Retinal pigment epithelial cell (primary cell): ENCODE measurements around the gene COG5.

Experiments used
- DNase-seq: peaks from one replicate; pipeline ENCODE4 v3.0.0-alpha.2; 2010; ENCODE audit warnings: low read depth
- H3K4me3 ChIP-seq: 2 replicates; pipeline ENCODE4 v1.5.1; 2011; ENCODE audit warnings: mild to moderate bottlenecking, low read length, control low read depth, moderate library complexity
- TF ChIP-seq, protein P1 (sequence below): conservative IDR thresholded peaks from 2 replicates; pipeline ENCODE4 v1.5.1; 2011; ENCODE audit warnings: low read depth, low read length, control low read depth, inconsistent platforms

COG5 gene

GRCh38 chr7:107327986-107328569 is 235.6 kb downstream of the COG5 start:
- H3K4me3 ChIP-seq = no peak overlapping the region
- peak; percentile 2 for DNase-seq
- TF ChIP-seq, protein P1, sequence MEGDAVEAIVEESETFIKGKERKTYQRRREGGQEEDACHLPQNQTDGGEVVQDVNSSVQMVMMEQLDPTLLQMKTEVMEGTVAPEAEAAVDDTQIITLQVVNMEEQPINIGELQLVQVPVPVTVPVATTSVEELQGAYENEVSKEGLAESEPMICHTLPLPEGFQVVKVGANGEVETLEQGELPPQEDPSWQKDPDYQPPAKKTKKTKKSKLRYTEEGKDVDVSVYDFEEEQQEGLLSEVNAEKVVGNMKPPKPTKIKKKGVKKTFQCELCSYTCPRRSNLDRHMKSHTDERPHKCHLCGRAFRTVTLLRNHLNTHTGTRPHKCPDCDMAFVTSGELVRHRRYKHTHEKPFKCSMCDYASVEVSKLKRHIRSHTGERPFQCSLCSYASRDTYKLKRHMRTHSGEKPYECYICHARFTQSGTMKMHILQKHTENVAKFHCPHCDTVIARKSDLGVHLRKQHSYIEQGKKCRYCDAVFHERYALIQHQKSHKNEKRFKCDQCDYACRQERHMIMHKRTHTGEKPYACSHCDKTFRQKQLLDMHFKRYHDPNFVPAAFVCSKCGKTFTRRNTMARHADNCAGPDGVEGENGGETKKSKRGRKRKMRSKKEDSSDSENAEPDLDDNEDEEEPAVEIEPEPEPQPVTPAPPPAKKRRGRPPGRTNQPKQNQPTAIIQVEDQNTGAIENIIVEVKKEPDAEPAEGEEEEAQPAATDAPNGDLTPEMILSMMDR = no peak

DNA sequence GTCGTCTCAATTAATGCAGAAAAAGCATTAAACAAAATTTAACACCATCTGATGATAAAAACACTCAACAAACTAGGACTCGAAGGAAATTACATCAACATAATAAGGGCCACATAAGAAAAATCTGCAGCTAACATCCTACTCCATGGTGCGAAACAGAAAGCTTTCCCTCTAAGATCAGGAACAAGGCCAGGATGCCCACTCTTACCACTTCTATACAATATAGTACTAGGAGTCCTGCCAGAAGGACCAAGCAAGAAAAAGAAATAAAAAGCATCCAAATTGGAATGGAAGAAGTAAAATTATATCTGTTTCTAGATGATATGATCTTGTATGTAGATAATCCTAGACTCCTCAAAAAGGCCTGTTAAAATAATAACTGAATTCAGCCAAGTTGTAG is 237.7 kb downstream of the COG5 start:
- TF ChIP-seq, protein P1 = no peak
- no peak for DNase-seq
- H3K4me3 ChIP-seq = no peak overlapping the region

- H3K4me3 ChIP-seq = no peak overlapping the region
- DNase-seq = no peak
- TF ChIP-seq, protein P1 = no peak
These were observed 241.7 kb downstream of the COG5 start for GRCh38 chr7:107322015-107322414.

DNA sequence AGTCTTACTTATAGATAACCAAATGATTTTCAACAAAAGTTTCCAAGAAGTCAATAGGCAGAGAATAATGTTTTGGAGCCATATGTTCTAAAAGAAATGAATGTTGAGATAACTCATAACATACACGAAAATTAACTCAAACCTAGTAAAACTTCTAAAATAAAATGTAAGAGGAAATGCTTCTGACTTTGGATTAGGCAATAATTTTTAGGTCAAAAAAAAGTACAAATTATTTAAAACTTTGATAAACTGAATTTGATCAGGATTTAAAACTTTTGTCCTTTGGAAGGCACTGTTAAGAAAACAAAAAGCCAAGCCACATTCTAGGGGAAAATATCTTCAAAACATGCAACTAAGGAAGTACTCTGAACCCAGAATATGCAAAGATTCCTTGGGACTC is 242.1 kb downstream of the COG5 start:
- TF ChIP-seq, protein P1 = no peak

DNA sequence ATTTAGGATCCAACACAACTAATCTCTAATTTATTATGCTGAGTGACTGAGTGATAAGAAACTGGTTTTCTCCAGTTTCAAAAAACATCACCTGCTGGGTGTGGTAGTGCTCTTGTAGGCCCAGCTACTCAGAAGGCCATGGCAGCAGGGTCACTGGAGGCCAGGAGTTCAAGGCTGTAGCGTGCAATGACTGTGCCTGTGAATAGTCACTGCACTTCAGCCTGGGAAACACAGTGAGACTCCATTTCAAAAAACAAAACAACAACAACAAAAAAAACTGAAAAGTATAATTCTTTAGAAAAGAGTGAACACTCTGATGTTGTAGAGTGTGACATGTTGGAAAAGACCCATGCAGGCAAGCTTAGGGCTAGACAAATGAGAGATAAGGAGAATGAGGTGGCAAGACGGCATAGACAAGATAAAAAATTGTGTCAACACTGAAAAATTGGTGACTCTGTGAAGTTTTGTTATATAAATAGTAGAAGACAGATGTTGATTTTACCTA is 243.9 kb downstream of the COG5 start:
- DNase-seq = no peak
- TF ChIP-seq, protein P1 = no peak

More for the DNA sequence above, 242.1 kb downstream of the COG5 start:
- DNase-seq = no peak
- no peak overlapping the region for H3K4me3 ChIP-seq

GRCh38 chr7:107318523-107319160 is 245.1 kb downstream of the COG5 start:
- peak; percentile 34 for DNase-seq
- H3K4me3 ChIP-seq = no peak overlapping the region
- TF ChIP-seq, protein P1 = no peak

More for the DNA sequence above, 243.9 kb downstream of the COG5 start:
- no peak overlapping the region for H3K4me3 ChIP-seq

GRCh38 chr7:107315716-107316220 is 248.0 kb downstream of the COG5 start:
- TF ChIP-seq, protein P1 = no peak
- DNase-seq = no peak
- no peak overlapping the region for H3K4me3 ChIP-seq
